H1 (cell line): Measurements from ENCODE around the gene UBR2. TPM values are rescaled to one million over a fixed set of nuclear protein-coding genes. Genes with fewer than 3 reads are reported as not detected.

ENCODE experiments used
- GTF2F1 ChIP-seq: IDR thresholded peaks from 2 replicates; pipeline ENCODE4 v1.6.1; 2012; ENCODE audit warnings: low read depth, low read length, improper control_type of control experiment, borderline replicate concordance
- polyA plus RNA-seq, 7 experiments: library from polyadenylated mRNA; depleted of rRNA in 3 of 7; stranded (reverse) in 5 of 7; unstranded in 2 of 7; fragments of >200 nt in 5 of 7; fragments of 200-250 nt in 2 of 7; gene quantifications; 1 replicate in 5 of 7; 2 replicates in 1 of 7; 4 replicates in 1 of 7; pipeline versions ENCODE4 v1.2.1 to v1.2.3, GENCODE V29; 2011 to 2013; ENCODE audit warnings: missing spikeins in 2 of 7, mixed read lengths in 2 of 7
- total RNA-seq: library from RNA; stranded (reverse); fragmentation: NEBNext Ultra II Directional; extraction: Animal tissue kit (Norgen Biotek cat#: 25700); gene quantifications from 2 replicates; pipeline ENCODE4 v1.2.1, GENCODE V29; 2021

UBR2 gene
- total and polyA plus RNA-seq, 2 of the 8 experiments (the other 6 are each of a cell fraction or from before 2014, with no cell fraction given), result 6.5 to 19.5 TPM

- TF ChIP-seq GTF2F1, result no peak
Observed at GRCh38 chr6:42726485-42727086, 162.8 kb downstream of the UBR2 start (continued).
